ENCODE results near the gene RBM44.

RBM44 gene

GRCh38 chr2:237882510-237883481 lies 84.2 kb downstream of the RBM44 start:
- TF ChIP-seq POU2F2 (IDR thresholded peaks at IDR 0.05; ENCODE audit: low read depth, low read length) (no peak), POLR2A (IDR thresholded peaks at IDR 0.05; ENCODE audit: low read depth, low read length) (no peak), POLR2AphosphoS5 (IDR thresholded peaks at IDR 0.05; ENCODE audit: low read depth, low read length) (no peak), PAX5 (IDR thresholded peaks at IDR 0.05; ENCODE audit: insufficient read depth, low read length, severe bottlenecking) (no peak), SPI1 (IDR thresholded peaks at IDR 0.05; ENCODE audit: low read depth, low read length) (no peak), TAF1 (IDR thresholded peaks at IDR 0.05; ENCODE audit: low read depth, low read length) (no peak)
- DNase-seq (ENCODE audit: insufficient read length, low spot score): no peak
- no peak for FAIRE-seq

DNA sequence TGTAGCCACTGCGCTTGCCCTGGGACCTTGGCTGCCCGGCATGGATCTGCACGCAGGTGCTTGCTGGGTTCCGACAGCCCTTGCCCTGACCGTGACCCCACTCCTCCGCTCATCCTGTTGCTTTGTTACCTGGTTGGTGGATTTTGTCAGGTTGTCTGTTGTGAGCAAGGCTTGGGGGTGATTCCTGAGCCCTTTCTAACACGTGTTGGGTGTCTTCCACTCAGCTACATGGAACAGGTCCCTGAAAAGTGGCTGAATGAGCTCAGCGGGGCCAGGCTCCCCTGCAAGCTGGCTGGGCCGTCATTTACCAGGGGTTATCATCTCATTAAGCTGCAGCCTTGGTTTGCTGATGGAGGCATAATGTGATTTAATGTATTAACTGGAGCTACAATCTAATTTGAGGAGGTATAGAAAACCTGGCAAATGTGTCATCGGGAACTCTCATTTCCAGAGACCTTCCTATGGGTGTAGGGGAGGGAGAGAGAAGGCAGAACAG lies 85.4 kb downstream of the RBM44 start:
- no peak for DNase-seq (ENCODE audit: insufficient read length, low spot score)
- no peak for FAIRE-seq
- TF ChIP-seq POLR2A (IDR thresholded peaks at IDR 0.05; ENCODE audit: low read depth, low read length) (no peak), POU2F2 (IDR thresholded peaks at IDR 0.05; ENCODE audit: low read depth, low read length) (no peak), SPI1 (IDR thresholded peaks at IDR 0.05; ENCODE audit: low read depth, low read length) (no peak), TAF1 (IDR thresholded peaks at IDR 0.05; ENCODE audit: low read depth, low read length) (no peak), PAX5 (IDR thresholded peaks at IDR 0.05; ENCODE audit: insufficient read depth, low read length, severe bottlenecking) (no peak), POLR2AphosphoS5 (IDR thresholded peaks at IDR 0.05; ENCODE audit: low read depth, low read length) (no peak)

- FAIRE-seq: no peak
- TF ChIP-seq POU2F2 (IDR thresholded peaks at IDR 0.05; ENCODE audit: low read depth, low read length): no peak
Measured at GRCh38 chr2:237884681-237885080, 86.1 kb downstream of the RBM44 start.

DNA sequence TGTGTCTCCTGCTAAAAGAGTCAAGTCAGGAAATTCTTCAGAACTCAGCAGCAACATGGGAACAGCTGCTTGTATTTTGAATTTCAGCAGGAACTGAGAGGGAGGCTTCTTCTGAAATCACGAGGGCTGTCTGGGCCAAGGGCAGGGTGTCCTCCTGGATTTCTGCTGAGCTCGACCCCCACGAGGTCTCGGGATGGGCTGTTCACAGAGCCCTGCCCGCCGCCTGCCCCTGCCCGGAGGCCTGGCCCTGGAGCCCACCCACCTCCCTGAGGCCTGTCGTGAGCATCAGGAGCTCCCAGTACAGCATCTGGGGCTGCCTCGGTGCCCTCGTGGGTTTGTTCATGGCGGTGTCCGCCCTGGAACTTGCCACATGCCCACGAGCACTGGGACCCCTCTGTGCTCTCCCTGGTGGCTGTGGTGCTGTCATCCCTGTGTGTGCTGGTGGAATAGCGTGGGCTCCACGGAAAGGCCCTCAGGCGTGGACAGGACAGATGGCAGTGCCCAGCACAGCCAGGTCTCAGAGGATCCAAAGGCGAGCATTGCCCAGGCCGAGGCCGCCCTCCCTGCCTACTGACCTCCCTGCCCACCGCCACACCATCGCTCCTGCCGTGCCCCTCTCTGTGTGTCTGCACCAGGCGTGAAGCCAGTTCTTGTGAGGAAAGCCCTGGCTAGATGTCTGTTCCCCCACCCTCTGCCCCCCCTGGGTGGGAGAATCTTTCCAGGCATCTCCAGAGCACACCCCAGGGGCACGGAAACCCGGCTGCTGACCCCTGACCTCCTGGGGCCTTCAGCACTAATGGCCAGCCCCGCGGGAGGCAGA lies 86.7 kb downstream of the RBM44 start:
- no peak for TF ChIP-seq POLR2A (IDR thresholded peaks at IDR 0.05; ENCODE audit: low read depth, low read length)
- TF ChIP-seq PAX5 (IDR thresholded peaks at IDR 0.05; ENCODE audit: insufficient read depth, low read length, severe bottlenecking): no peak
- FAIRE-seq (no peak), DNase-seq (ENCODE audit: insufficient read length, low spot score) (no peak)

More at GRCh38 chr2:237884681-237885080, 86.1 kb downstream of the RBM44 start:
- DNase-seq (ENCODE audit: insufficient read length, low spot score): no peak

GRCh38 chr2:237885931-237886684 lies 87.5 kb downstream of the RBM44 start:
- DNase-seq (ENCODE audit: insufficient read length, low spot score) (no peak), FAIRE-seq (no peak)
- TF ChIP-seq POLR2AphosphoS5 (IDR thresholded peaks at IDR 0.05; ENCODE audit: low read depth, low read length) (no peak), POLR2A (IDR thresholded peaks at IDR 0.05; ENCODE audit: low read depth, low read length) (no peak), POU2F2 (IDR thresholded peaks at IDR 0.05; ENCODE audit: low read depth, low read length) (no peak), PAX5 (IDR thresholded peaks at IDR 0.05; ENCODE audit: insufficient read depth, low read length, severe bottlenecking) (no peak), TAF1 (IDR thresholded peaks at IDR 0.05; ENCODE audit: low read depth, low read length) (no peak), SPI1 (IDR thresholded peaks at IDR 0.05; ENCODE audit: low read depth, low read length) (no peak)

DNA sequence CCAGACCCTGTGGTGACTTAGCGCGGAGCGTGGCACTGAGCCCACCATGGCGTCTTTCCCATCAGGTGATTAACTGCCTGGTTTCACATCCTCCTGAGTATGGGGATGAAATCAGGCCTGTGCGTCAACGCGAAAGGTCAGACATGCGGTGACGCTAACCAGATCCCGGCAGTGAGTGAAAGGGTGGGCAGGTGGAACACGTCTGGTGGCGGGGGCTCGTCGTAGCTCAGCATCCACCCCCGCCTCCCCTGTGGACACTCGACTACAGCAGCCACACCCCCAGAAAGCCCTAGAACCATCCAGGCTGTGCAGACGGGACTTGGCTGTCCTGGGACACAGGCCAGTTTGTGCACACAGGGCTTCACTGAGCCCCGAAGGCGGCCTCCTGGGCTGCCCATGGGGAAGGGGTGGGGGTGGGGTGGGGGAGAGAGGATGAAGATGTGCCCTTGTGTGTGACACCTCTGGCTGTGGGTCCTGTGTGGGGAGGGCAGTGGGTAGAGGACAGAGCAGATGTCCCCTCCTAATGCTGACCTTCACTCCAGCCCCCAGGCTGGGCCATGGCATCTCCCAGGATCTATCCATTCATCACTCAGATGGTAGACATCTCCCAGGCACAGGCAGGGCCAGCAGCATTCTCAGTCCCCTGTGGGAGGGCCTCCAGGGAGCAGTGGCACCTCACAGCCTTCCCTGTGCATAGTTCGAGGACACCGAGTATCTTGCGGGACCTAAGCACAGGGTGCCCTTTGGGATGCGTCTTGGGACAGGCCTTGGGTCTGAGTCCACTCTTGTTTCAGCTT lies 88.3 kb downstream of the RBM44 start:
- no peak for DNase-seq (ENCODE audit: insufficient read length, low spot score)
- FAIRE-seq: no peak
- TF ChIP-seq SPI1 (IDR thresholded peaks at IDR 0.05; ENCODE audit: low read depth, low read length) (no peak), PAX5 (IDR thresholded peaks at IDR 0.05; ENCODE audit: insufficient read depth, low read length, severe bottlenecking) (no peak), POLR2A (IDR thresholded peaks at IDR 0.05; ENCODE audit: low read depth, low read length) (no peak)

DNA sequence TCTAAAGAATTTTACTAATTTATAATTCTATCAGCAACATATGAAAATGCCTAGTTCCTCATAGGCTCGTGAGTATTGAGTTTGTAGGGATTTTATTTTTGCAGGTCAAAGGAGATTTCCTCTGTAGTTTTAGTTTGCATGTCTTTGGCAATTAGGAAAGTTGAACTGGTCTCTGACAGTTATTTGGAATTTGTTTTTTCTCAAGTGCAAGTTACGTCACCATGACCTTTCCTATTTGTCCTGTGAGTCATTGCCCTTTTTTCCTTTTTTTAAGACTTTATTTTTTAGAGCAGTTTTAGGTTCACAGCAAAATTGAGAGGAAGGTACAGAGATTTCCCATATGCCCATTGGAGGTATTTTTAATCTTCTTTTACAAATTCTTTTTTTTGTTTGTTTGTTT lies 89.8 kb downstream of the RBM44 start:
- TF ChIP-seq SPI1 (IDR thresholded peaks at IDR 0.05; ENCODE audit: low read depth, low read length) (no peak), POU2F2 (IDR thresholded peaks at IDR 0.05; ENCODE audit: low read depth, low read length) (no peak), POLR2AphosphoS5 (IDR thresholded peaks at IDR 0.05; ENCODE audit: low read depth, low read length) (no peak), TAF1 (IDR thresholded peaks at IDR 0.05; ENCODE audit: low read depth, low read length) (no peak), PAX5 (IDR thresholded peaks at IDR 0.05; ENCODE audit: insufficient read depth, low read length, severe bottlenecking) (no peak), POLR2A (IDR thresholded peaks at IDR 0.05; ENCODE audit: low read depth, low read length) (no peak)
- FAIRE-seq: no peak
- DNase-seq (ENCODE audit: insufficient read length, low spot score): no peak

- DNase-seq (ENCODE audit: insufficient read length, low spot score): no peak
- no peak for TF ChIP-seq POLR2AphosphoS5 (IDR thresholded peaks at IDR 0.05; ENCODE audit: low read depth, low read length)
- no peak for TF ChIP-seq SPI1 (IDR thresholded peaks at IDR 0.05; ENCODE audit: low read depth, low read length)
- TF ChIP-seq POLR2A (IDR thresholded peaks at IDR 0.05; ENCODE audit: low read depth, low read length): no peak
- TF ChIP-seq POU2F2 (IDR thresholded peaks at IDR 0.05; ENCODE audit: low read depth, low read length): no peak
- TF ChIP-seq TAF1 (IDR thresholded peaks at IDR 0.05; ENCODE audit: low read depth, low read length): no peak
- FAIRE-seq: no peak
Measured at GRCh38 chr2:237889016-237889415, 90.4 kb downstream of the RBM44 start.
